WTC11 (cell line): ENCODE results near the gene CLEC18A.

Experiments
- ZBTB43 ChIP-seq: sonication (generic); formaldehyde crosslinking; IDR thresholded peaks from 2 replicates; pipeline ENCODE4 v1.8.1; 2023; ENCODE audit warnings: mild to moderate bottlenecking, missing genetic modification reagents
- ZNF425 ChIP-seq: fragments of 250-450 bp; sonication (Bioruptor Pico); conservative IDR thresholded peaks from 2 replicates; pipeline ENCODE4 v1.9.0; 2021; ENCODE audit warnings: mild to moderate bottlenecking

DNA sequence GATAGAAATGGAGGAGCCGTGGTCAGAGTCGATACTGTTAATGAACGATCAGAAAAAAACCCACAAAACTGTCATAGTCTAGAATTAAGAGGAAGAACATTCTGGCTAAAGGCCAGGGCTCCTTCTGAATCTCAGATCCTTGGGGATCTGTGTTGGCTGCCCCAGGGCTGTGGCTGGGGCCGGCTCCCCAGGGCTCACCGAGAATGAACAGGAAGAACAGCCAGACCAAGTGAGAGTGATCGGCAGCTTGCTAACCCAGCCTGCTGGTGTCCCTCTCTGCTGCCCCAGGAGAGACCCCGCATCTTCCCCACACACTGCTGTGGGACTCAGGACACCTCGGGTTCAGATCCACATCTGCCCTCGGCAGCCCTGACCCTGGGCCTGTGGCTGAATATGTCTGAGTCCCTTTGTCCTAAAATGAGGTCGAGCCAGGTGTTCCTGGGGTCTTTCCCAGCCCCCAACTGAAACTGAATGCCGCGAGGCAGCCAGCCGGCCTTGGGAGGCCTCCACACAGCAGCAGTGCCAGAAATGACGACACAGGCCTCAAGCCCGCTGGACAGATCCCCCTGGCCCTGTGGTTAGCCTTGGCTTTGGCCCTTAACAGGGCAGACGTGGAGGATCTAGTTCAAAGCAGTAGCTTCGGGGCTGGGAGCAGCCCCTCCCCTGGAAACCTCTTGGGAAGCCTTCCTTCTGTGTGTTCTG lies 23.9 kb upstream of the CLEC18A start:
- TF ChIP-seq ZBTB43 (no peak), ZNF425 (no peak)
